GM12891 (cell line): ENCODE measurements around the gene PCDHGB2.
"Not testable (repeated sequence)": the region's sequence is repeated elsewhere in the genome, so short reads cannot be mapped to it uniquely, and the experiment has no call there.

Experiments used
- DNase-seq: peaks from one replicate; pipeline ENCODE4 v3.0.0; 2011; ENCODE audit warnings: low spot score; ENCODE audit not compliant: insufficient read length
- FAIRE-seq: peaks from 2 replicates; lab custom pipeline; 2011; peaks lifted over from hg19 to GRCh38; lab: Jason Lieb, UNC
- PAX5 ChIP-seq: IDR thresholded peaks from 2 replicates; pipeline ENCODE4 v1.6.1; 2011; ENCODE audit warnings: low read length, moderate library complexity, mild to moderate bottlenecking; ENCODE audit not compliant: insufficient read depth, severe bottlenecking
- POLR2A ChIP-seq: IDR thresholded peaks from 2 replicates; pipeline ENCODE4 v1.6.1; 2011; ENCODE audit warnings: low read depth, low read length, control low read depth
- POLR2AphosphoS5 ChIP-seq: IDR thresholded peaks from 2 replicates; pipeline ENCODE4 v1.6.1; 2011; ENCODE audit warnings: low read depth, low read length, control low read depth
- POU2F2 ChIP-seq: IDR thresholded peaks from 2 replicates; pipeline ENCODE4 v1.6.1; 2011; ENCODE audit warnings: low read depth, mild to moderate bottlenecking, control low read depth, low read length, moderate library complexity
- SPI1 ChIP-seq: IDR thresholded peaks from 2 replicates; pipeline ENCODE4 v1.6.1; 2011; ENCODE audit warnings: low read depth, low read length, control low read depth
- TAF1 ChIP-seq: IDR thresholded peaks from 2 replicates; pipeline ENCODE4 v1.6.1; 2011; ENCODE audit warnings: low read depth, low read length, control low read depth

The PCDHGB2 gene

GRCh38 chr5:141330299-141331080, 29.3 kb upstream of the PCDHGB2 start, which contains the start of gene PCDHGA1:
Gene PCDHGA1, plus strand, starts transcription at chr5:141330514.
- DNase-seq (no peak), FAIRE-seq (no peak)
- TF ChIP-seq POLR2A (no peak), SPI1 (no peak), PAX5 (no peak), POU2F2 (no peak), POLR2AphosphoS5 (no peak), TAF1 (no peak)

DNA sequence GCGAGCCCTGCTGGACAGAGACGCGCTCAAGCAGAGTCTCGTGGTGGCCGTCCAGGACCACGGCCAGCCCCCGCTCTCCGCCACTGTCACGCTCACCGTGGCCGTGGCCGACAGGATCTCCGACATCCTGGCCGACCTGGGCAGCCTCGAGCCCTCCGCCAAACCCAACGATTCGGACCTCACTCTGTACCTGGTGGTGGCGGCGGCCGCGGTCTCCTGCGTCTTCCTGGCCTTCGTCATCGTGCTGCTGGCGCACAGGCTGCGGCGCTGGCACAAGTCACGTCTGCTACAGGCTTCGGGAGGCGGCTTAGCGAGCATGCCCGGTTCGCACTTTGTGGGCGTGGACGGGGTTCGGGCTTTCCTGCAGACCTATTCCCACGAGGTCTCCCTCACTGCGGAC, 27.2 kb upstream of the PCDHGB2 start:
- not testable (repeated sequence) for FAIRE-seq, DNase-seq

GRCh38 chr5:141338538-141339306, 21.1 kb upstream of the PCDHGB2 start, which contains the start of gene PCDHGA2:
Gene PCDHGA2, plus strand, starts transcription at chr5:141338760.
- no peak for TF ChIP-seq POU2F2
- no peak for TF ChIP-seq SPI1
- TF ChIP-seq TAF1: no peak
- DNase-seq (no peak), FAIRE-seq (no peak)

- FAIRE-seq, DNase-seq: not testable (repeated sequence)
Measured at GRCh38 chr5:141340781-141341354, 18.9 kb upstream of the PCDHGB2 start.

- TF ChIP-seq TAF1 (no peak), POLR2AphosphoS5 (no peak), SPI1 (no peak), POU2F2 (no peak), PAX5 (no peak), POLR2A (no peak)
- FAIRE-seq: no peak
- DNase-seq: no peak
Measured at GRCh38 chr5:141342773-141343172, 17.0 kb upstream of the PCDHGB2 start.

DNA sequence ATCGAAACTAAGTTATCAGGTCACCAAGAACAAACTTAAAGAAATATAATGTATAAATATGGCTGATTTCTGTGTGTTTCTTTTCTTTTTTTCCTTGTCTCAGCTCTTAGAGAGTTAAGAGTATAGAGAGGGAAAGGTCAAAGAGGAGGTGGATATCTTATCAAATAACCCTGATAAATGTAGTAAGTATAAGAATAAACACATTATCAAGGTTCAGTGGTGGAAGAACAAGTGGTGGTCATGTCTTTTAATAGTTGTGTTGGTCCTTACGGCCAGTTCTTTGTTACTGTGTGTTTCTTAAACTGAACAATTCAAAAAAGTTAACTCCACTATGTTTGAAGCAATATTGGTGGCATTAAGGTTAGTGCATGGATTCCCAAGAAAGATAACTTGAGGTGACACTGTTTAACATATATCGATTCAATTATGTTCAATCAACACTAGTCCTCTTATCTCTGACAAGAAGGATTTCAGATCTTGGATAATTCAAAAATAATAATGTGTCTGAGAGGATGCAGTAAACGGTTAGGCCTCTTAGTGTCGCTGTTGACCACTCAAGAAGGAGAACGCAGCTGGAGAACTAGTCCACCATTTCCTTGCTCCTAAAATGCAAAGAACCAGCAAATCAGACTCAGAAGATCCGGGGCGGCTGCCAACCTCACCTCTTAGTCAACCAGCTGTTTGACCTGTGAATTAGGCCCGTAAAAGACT, 16.4 kb upstream of the PCDHGB2 start, which contains the start of gene PCDHGA3:
TSS of gene PCDHGA3 (plus strand) at position 588 of the 711 bp plus-strand sequence. CDS start 205 bp downstream, outside the sequence.
- TF ChIP-seq POLR2AphosphoS5 (no peak), POLR2A (no peak), SPI1 (no peak), POU2F2 (no peak), PAX5 (no peak), TAF1 (no peak)
- FAIRE-seq (no peak), DNase-seq (no peak)

- TF ChIP-seq PAX5: no peak
- no peak for TF ChIP-seq POLR2AphosphoS5
- no peak for TF ChIP-seq TAF1
- TF ChIP-seq POU2F2: no peak
- no peak for TF ChIP-seq POLR2A
- FAIRE-seq: no peak
- DNase-seq: no peak
Measured at GRCh38 chr5:141343953-141344463, 15.8 kb upstream of the PCDHGB2 start.

- TF ChIP-seq TAF1 (no peak), POLR2A (no peak), SPI1 (no peak), POU2F2 (no peak), PAX5 (no peak), POLR2AphosphoS5 (no peak)
- no peak for DNase-seq
- no peak for FAIRE-seq
Measured at GRCh38 chr5:141345327-141345726, 14.5 kb upstream of the PCDHGB2 start.

GRCh38 chr5:141346017-141346416, 13.8 kb upstream of the PCDHGB2 start:
- not testable (repeated sequence) for DNase-seq, FAIRE-seq
